HG03575 (cell line): ENCODE data around the gene TMEM161A.
"Not testable (repeated sequence)": the region's sequence is repeated elsewhere in the genome, so short reads cannot be mapped to it uniquely, and the experiment has no call there.

Experiments
- ATAC-seq: cut with Tn5 transposase; IDR thresholded peaks from one replicate; pipeline ENCODE4 v1.9.1; 2021; ENCODE audit not compliant: unreplicated experiment, insufficient number of reproducible peaks, low FRiP score; ENCODE audit errors: extremely low read depth

The TMEM161A gene

GRCh38 chr19:19132912-19133311 lies 5.4 kb downstream of the TMEM161A start:
- ATAC-seq, result no peak

GRCh38 chr19:19131989-19132388 lies 6.3 kb downstream of the TMEM161A start:
- no peak for ATAC-seq

GRCh38 chr19:19126102-19126501 lies 12.2 kb downstream of the TMEM161A start:
- no peak for ATAC-seq

- ATAC-seq, result no peak
Measured at GRCh38 chr19:19123386-19123785, 14.9 kb downstream of the TMEM161A start.

- no peak for ATAC-seq
Measured at GRCh38 chr19:19122902-19123301, 15.4 kb downstream of the TMEM161A start.

GRCh38 chr19:19121371-19121770 lies 16.9 kb downstream of the TMEM161A start:
- no peak for ATAC-seq

GRCh38 chr19:19120308-19121231 lies 17.7 kb downstream of the TMEM161A start:
- ATAC-seq, result no peak

GRCh38 chr19:19119325-19120237 lies 18.7 kb downstream of the TMEM161A start:
- no peak for ATAC-seq

GRCh38 chr19:19115954-19116353 lies 22.3 kb downstream of the TMEM161A start:
- ATAC-seq, result no peak

- ATAC-seq, result no peak
Measured at GRCh38 chr19:19113040-19113626, 25.1 kb downstream of the TMEM161A start.

GRCh38 chr19:19111967-19112580 lies 26.2 kb downstream of the TMEM161A start:
- no peak for ATAC-seq

GRCh38 chr19:19111136-19111835 lies 27.0 kb downstream of the TMEM161A start:
- no peak for ATAC-seq

GRCh38 chr19:19110410-19111135 lies 27.7 kb downstream of the TMEM161A start:
- no peak for ATAC-seq

GRCh38 chr19:19109601-19110000 lies 28.7 kb downstream of the TMEM161A start:
- ATAC-seq, result no peak

GRCh38 chr19:19107654-19108053 lies 30.6 kb downstream of the TMEM161A start:
- no peak for ATAC-seq

- not testable (repeated sequence) for ATAC-seq
Measured at GRCh38 chr19:19106938-19107337, 31.3 kb downstream of the TMEM161A start.

- no peak for ATAC-seq
Measured at GRCh38 chr19:19106056-19106551, 32.2 kb downstream of the TMEM161A start.
